Testis (tissue), 2 donors: Measurements from ENCODE around the gene SLC29A3.

ENCODE experiments used
- POLR2A ChIP-seq: fragments of 450-650 bp; IDR thresholded peaks from one replicate; pipeline ENCODE4 v1.6.1; 2017; ENCODE audit warnings: antibody characterized with exemption, mild to moderate bottlenecking, moderate library complexity
- TF ChIP-seq, protein P1 (sequence below), 3 experiments: fragments of 450-650 bp in 2 of 3; fragments of 200-600 bp in 1 of 3; sonication (generic) in 1 of 3; IDR thresholded peaks; one replicate each; pipeline ENCODE4 v1.5.1; 2016 to 2019; ENCODE audit warnings: antibody characterized with exemption in 3 of 3, mild to moderate bottlenecking in 2 of 3, moderate library complexity in 1 of 3

GRCh38 chr10:71286521-71287294, 32.4 kb upstream of the SLC29A3 start:
- TF ChIP-seq, protein P1, sequence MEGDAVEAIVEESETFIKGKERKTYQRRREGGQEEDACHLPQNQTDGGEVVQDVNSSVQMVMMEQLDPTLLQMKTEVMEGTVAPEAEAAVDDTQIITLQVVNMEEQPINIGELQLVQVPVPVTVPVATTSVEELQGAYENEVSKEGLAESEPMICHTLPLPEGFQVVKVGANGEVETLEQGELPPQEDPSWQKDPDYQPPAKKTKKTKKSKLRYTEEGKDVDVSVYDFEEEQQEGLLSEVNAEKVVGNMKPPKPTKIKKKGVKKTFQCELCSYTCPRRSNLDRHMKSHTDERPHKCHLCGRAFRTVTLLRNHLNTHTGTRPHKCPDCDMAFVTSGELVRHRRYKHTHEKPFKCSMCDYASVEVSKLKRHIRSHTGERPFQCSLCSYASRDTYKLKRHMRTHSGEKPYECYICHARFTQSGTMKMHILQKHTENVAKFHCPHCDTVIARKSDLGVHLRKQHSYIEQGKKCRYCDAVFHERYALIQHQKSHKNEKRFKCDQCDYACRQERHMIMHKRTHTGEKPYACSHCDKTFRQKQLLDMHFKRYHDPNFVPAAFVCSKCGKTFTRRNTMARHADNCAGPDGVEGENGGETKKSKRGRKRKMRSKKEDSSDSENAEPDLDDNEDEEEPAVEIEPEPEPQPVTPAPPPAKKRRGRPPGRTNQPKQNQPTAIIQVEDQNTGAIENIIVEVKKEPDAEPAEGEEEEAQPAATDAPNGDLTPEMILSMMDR (IDR thresholded peaks at IDR 0.05) = no peak
- TF ChIP-seq POLR2A = no peak
